Measurements from ENCODE around the gene HBS1L. TPM values are rescaled to one million over a fixed set of nuclear protein-coding genes. Genes with fewer than 3 reads are reported as not detected.

HBS1L gene
- total and polyA plus RNA-seq, 2 of the 4 experiments (the other 2 are of a cell fraction), result 45.1 to 120 TPM

DNA sequence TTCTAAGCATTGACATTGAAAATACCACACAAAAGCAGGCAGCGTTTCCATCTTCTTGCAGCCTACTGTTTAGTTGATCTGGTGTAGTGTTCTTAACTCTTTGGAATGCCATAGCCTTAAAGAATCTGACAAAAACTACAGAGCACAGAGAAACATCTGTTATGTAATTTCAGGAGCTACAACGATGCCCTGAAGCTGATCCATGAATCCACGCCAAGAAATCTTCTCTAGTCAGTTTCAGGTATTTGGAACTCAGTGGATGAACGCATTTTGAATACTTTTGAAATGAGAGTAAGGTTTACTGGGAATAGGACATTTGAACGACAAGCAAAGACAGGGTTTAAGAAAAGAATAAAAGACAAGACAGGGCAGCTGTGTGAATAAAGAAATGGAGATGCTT lies 122.5 kb downstream of the HBS1L start:
- no peak overlapping the region for H3K9ac ChIP-seq (ENCODE audit: low read depth, low read length)
- intact Hi-C loops (cut with micrococcal nuclease), result no loop called here
- H3K9me3 ChIP-seq (ENCODE audit: control insufficient read depth, insufficient read depth, low read length), result peaks cover 2% of the 10 kb centered on the region; the same call in 1 of the 2 replicates
- no peak overlapping the region for H3K18ac ChIP-seq (ENCODE audit: low read depth, low read length)
- no peaks in the 10 kb centered on the region for H3K36me3 ChIP-seq (ENCODE audit: control insufficient read depth, insufficient read depth, low read length)
- H2BK15ac ChIP-seq (ENCODE audit: low read depth, low read length), result no peak overlapping the region
- WGBS, 2 experiments (ENCODE audit: extremely low coverage in 2 of 2, insufficient read length in 1 of 2), result 83% methylated on average over 1 of the region's 5 CpGs; no CpG with 5 or more reads in 1 of the 2 experiments
- no peak overlapping the region for H3K56ac ChIP-seq (ENCODE audit: extremely low read depth, insufficient read depth, low read length)
- H3K79me1 ChIP-seq (ENCODE audit: low read depth in 1 of 2, low read length in 2 of 2), result no peaks in the 10 kb centered on the region
- no peak overlapping the region for H3K23ac ChIP-seq (ENCODE audit: low read depth, low read length)
- in situ Hi-C loops (cut with MboI; ENCODE audit: low sequenced_read_pairs), result no loop called here
- no peak overlapping the region for H3K4me3 ChIP-seq (ENCODE audit: insufficient read depth, low read depth, low read length)
- ATAC-seq (ENCODE audit: low read depth) (no peak), DNase-seq (no peak)
- H4K91ac ChIP-seq (ENCODE audit: insufficient read depth, low read depth, low read length), result no peak overlapping the region
- no TSS peak for BruUV-seq (replicated peaks)
- H4K8ac ChIP-seq (ENCODE audit: low read depth in 2 of 2, low read length in 2 of 2), result no peak overlapping the region
- H3K27me3 ChIP-seq (ENCODE audit: control insufficient read depth, insufficient read depth, low read length), result no peaks in the 10 kb centered on the region
- no peak overlapping the region for H3K27ac ChIP-seq (ENCODE audit: insufficient read depth, low read length)
- H2BK120ac ChIP-seq (ENCODE audit: low read depth, low read length), result no peak overlapping the region
- H3K4me1 ChIP-seq (ENCODE audit: control insufficient read depth, insufficient read depth, low read length), result peaks cover 5% of the 10 kb centered on the region; the same call in 1 of the 2 replicates
- TF ChIP-seq, protein P1, sequence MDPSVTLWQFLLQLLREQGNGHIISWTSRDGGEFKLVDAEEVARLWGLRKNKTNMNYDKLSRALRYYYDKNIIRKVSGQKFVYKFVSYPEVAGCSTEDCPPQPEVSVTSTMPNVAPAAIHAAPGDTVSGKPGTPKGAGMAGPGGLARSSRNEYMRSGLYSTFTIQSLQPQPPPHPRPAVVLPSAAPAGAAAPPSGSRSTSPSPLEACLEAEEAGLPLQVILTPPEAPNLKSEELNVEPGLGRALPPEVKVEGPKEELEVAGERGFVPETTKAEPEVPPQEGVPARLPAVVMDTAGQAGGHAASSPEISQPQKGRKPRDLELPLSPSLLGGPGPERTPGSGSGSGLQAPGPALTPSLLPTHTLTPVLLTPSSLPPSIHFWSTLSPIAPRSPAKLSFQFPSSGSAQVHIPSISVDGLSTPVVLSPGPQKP (IDR thresholded peaks at IDR 0.05; ENCODE audit: borderline replicate concordance, low read depth, low read length), result no peak
- no peak for TF ChIP-seq NFE2L2 (IDR thresholded peaks at IDR 0.05; ENCODE audit: low read depth, low read length)
- H3K9me1 ChIP-seq (ENCODE audit: insufficient read depth, low read length), result peaks cover under 1% of the 10 kb centered on the region; the same call in 1 of the 2 replicates
- H2BK20ac ChIP-seq (ENCODE audit: low read depth, low read length), result no peak overlapping the region
- H3K4ac ChIP-seq (ENCODE audit: low read depth, low read length), result no peak overlapping the region
- H2AK9ac ChIP-seq (replicated peaks; ENCODE audit: low read depth, low read length, poor library complexity), result no peak overlapping the region
- H2AFZ ChIP-seq (replicated peaks; ENCODE audit: low read length, poor library complexity), result no peak overlapping the region
- dilution Hi-C loops (cut with HindIII; ENCODE audit: low sequenced_read_pairs, unreplicated experiment), result no loop called here
- H4K20me1 ChIP-seq (ENCODE audit: insufficient read depth, low read length), result no peaks in the 10 kb centered on the region
- POLR2A ChIA-PET (ENCODE audit: unreplicated experiment), result no interaction called here
- H4K5ac ChIP-seq (ENCODE audit: low read depth, low read length), result no peak overlapping the region
- H3K4me2 ChIP-seq (ENCODE audit: low read depth, low read length), result no peak overlapping the region
- H2AK5ac ChIP-seq (ENCODE audit: low read depth, low read length), result no peak overlapping the region
- H2BK5ac ChIP-seq (ENCODE audit: low read depth, low read length, poor library complexity, severe bottlenecking), result no peak overlapping the region
- H3K14ac ChIP-seq (replicated peaks; ENCODE audit: low read depth, low read length), result no peak overlapping the region
- CTCF ChIA-PET, result no interaction called here

Data from IMR-90 (cell line).